ENCODE results near the gene CGAS.

DNA sequence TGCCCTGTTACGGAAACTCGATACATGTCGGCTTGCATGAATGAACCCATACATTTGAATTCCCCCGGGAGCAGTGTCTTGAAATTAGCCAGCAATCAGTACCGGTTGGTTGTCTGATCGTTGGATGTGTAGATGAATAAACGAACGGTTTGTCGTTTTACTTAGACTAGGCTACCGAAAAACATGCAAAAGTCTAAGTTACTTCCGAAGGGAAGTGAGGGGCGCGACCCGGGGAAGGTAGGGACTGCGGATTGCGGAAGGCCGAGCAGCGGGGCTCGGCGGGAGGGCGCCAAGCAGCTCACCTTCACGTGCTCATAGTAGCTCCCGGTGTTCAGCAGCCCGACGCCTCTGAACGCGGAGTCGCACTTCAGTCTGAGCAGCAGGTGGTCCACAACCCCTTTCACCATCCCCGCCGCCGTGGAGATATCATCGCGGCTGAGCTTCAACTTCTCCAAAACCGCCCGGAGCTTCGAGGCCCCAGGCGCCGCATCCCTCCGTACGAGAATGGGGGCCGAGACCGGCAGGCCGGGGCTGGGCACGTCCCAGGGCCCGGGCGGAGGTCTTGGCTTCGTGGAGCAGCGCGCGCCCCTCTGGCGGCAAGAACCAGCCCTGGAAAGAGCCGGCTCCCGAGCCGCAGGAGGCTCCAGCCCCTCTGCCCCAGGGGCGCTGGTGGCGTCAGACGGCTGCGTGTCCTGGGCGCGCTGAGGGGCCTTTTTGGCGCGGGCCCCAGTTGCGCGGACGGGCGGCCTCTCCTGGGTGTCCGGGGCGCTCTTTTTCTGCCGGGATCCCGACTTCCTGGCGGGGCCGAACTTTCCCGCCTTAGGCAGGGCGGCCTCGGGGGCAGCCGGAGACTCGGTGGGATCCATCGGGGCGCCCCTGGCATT lies 632 bp downstream of the CGAS start:
- TF ChIP-seq, protein P1, sequence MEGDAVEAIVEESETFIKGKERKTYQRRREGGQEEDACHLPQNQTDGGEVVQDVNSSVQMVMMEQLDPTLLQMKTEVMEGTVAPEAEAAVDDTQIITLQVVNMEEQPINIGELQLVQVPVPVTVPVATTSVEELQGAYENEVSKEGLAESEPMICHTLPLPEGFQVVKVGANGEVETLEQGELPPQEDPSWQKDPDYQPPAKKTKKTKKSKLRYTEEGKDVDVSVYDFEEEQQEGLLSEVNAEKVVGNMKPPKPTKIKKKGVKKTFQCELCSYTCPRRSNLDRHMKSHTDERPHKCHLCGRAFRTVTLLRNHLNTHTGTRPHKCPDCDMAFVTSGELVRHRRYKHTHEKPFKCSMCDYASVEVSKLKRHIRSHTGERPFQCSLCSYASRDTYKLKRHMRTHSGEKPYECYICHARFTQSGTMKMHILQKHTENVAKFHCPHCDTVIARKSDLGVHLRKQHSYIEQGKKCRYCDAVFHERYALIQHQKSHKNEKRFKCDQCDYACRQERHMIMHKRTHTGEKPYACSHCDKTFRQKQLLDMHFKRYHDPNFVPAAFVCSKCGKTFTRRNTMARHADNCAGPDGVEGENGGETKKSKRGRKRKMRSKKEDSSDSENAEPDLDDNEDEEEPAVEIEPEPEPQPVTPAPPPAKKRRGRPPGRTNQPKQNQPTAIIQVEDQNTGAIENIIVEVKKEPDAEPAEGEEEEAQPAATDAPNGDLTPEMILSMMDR (IDR thresholded peaks at IDR 0.05; ENCODE audit: low read depth, low read length) = no peak
- TF ChIP-seq POLR2A (IDR thresholded peaks at IDR 0.05; ENCODE audit: extremely low read depth, insufficient read length) (peak; percentile 37), MYC (IDR thresholded peaks at IDR 0.05; ENCODE audit: low read depth, low read length) (peak; percentile 64)

Measured in NB4 (cell line).